Left renal pelvis (tissue), 4 donors: ENCODE measurements around the gene ITPK1. TPM values are rescaled to one million over a fixed set of nuclear protein-coding genes. Genes with fewer than 3 reads are reported as not detected.
A peak's percentile ranks its signal among the peaks of the same experiment; 100 is the strongest.
"Not testable (repeated sequence)": the region's sequence is repeated elsewhere in the genome, so short reads cannot be mapped to it uniquely, and the experiment has no call there.

Experiments
- DNase-seq, 4 donors: peaks; one replicate each; pipeline ENCODE4 v3.0.0-alpha.2; 2013; ENCODE audit warnings: low read depth in 4 of 4, low spot score in 3 of 4
- polyA plus RNA-seq, 4 donors: library from polyadenylated mRNA; unstranded; fragments of 120-200 nt; gene quantifications; one replicate each; pipeline ENCODE4 v1.2.1, GENCODE V29; 2013; ENCODE audit not compliant: insufficient read length in 4 of 4

The ITPK1 gene
- polyA plus RNA-seq, 4 donors = 16.5 to 33.7 (median 28.0) TPM

GRCh38 chr14:93062890-93063289, 52.8 kb downstream of the ITPK1 start:
- no peak for DNase-seq

- DNase-seq = not testable (repeated sequence)
Measured at GRCh38 chr14:93062013-93062412, 53.7 kb downstream of the ITPK1 start.

- DNase-seq = no peak
Measured at GRCh38 chr14:93061380-93062012, 54.2 kb downstream of the ITPK1 start.

GRCh38 chr14:93060841-93061240, 54.9 kb downstream of the ITPK1 start:
- DNase-seq = no peak

- DNase-seq = no peak
Measured at GRCh38 chr14:93059917-93060545, 55.7 kb downstream of the ITPK1 start.

GRCh38 chr14:93059260-93059659, 56.5 kb downstream of the ITPK1 start:
- no peak for DNase-seq

- DNase-seq = no peak
Measured at GRCh38 chr14:93057586-93058280, 58.0 kb downstream of the ITPK1 start.

GRCh38 chr14:93056840-93057585, 58.7 kb downstream of the ITPK1 start:
- DNase-seq = no peak

GRCh38 chr14:93056166-93056839, 59.4 kb downstream of the ITPK1 start:
- no peak for DNase-seq

- no peak for DNase-seq
Measured at GRCh38 chr14:93055651-93056115, 60.0 kb downstream of the ITPK1 start.

GRCh38 chr14:93054876-93055275, 60.8 kb downstream of the ITPK1 start:
- no peak for DNase-seq

- no peak for DNase-seq
Measured at GRCh38 chr14:93054006-93054405, 61.7 kb downstream of the ITPK1 start.

GRCh38 chr14:93051600-93052546, 63.9 kb downstream of the ITPK1 start:
- no peak for DNase-seq

- DNase-seq = no peak
Measured at GRCh38 chr14:93050761-93051160, 65.0 kb downstream of the ITPK1 start.

GRCh38 chr14:93049867-93050331, 65.8 kb downstream of the ITPK1 start:
- peak in 1 of 4 donors; percentile 43 for DNase-seq

GRCh38 chr14:93049315-93049714, 66.4 kb downstream of the ITPK1 start:
- no peak for DNase-seq

GRCh38 chr14:93048843-93049242, 66.9 kb downstream of the ITPK1 start:
- DNase-seq = no peak

GRCh38 chr14:93047661-93048060, 68.1 kb downstream of the ITPK1 start:
- DNase-seq = no peak

- no peak for DNase-seq
Measured at GRCh38 chr14:93047157-93047556, 68.6 kb downstream of the ITPK1 start.
